Astrocyte (in vitro differentiated cells and primary cell): ENCODE data around the gene ZSWIM8.

ENCODE experiments used
- EZH2 ChIP-seq: IDR thresholded peaks from 2 replicates; pipeline ENCODE4 v1.6.1; 2012; ENCODE audit warnings: mild to moderate bottlenecking, low read length, inconsistent platforms; ENCODE audit not compliant: insufficient read depth
- TF ChIP-seq, protein P1 (sequence below): IDR thresholded peaks from 2 replicates; pipeline ENCODE4 v1.5.1; 2011; ENCODE audit warnings: low read depth, mild to moderate bottlenecking, inconsistent platforms, low read length, moderate library complexity; ENCODE audit not compliant: insufficient read depth

DNA sequence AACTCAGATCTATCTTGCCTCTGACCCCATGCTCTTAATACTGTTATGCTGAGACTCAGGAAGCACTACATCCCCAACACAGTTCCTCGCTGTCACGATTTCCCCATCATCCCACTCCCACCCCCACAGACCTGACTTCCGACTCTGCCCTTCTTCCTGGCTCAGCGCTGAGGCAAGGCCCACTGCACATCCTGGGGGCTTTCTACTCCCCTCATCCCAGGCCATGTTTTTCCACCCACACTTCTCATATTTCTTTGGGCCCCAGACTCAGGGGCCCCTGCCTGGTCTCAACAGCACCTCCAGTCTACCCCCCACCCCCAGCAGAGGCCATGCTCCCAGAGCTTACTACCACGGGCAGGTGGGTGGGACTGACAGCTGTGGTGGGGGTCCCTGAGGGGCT lies 33.7 kb downstream of the ZSWIM8 start:
- TF ChIP-seq, protein P1, sequence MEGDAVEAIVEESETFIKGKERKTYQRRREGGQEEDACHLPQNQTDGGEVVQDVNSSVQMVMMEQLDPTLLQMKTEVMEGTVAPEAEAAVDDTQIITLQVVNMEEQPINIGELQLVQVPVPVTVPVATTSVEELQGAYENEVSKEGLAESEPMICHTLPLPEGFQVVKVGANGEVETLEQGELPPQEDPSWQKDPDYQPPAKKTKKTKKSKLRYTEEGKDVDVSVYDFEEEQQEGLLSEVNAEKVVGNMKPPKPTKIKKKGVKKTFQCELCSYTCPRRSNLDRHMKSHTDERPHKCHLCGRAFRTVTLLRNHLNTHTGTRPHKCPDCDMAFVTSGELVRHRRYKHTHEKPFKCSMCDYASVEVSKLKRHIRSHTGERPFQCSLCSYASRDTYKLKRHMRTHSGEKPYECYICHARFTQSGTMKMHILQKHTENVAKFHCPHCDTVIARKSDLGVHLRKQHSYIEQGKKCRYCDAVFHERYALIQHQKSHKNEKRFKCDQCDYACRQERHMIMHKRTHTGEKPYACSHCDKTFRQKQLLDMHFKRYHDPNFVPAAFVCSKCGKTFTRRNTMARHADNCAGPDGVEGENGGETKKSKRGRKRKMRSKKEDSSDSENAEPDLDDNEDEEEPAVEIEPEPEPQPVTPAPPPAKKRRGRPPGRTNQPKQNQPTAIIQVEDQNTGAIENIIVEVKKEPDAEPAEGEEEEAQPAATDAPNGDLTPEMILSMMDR = no peak
- no peak for TF ChIP-seq EZH2
